Neural progenitor cell (in vitro differentiated cells): ENCODE results near the gene GTF2IRD1. TPM values are rescaled to one million over a fixed set of nuclear protein-coding genes. Genes with fewer than 3 reads are reported as not detected.

Source experiments
- DNase-seq: peaks from one replicate; pipeline ENCODE4 v3.0.0-alpha.2; 2016; ENCODE audit warnings: low spot score
- H2AFZ ChIP-seq: fragments of 200-600 bp; sonication (generic); replicated peaks from 2 replicates; pipeline ENCODE4 v1.6.1; 2016; ENCODE audit warnings: antibody characterized with exemption
- H3F3A ChIP-seq: fragments of 200-600 bp; sonication (generic); 2 replicates; pipeline ENCODE4 v1.6.1; 2016; ENCODE audit warnings: antibody characterized with exemption, low read depth
- H3K27ac ChIP-seq: fragments of 200-600 bp; sonication (generic); 2 replicates; pipeline ENCODE4 v1.5.1; 2016; ENCODE audit warnings: mild to moderate bottlenecking
- H3K27me3 ChIP-seq: fragments of 200-600 bp; sonication (generic); 2 replicates; pipeline ENCODE4 v1.6.1; 2016; ENCODE audit warnings: mild to moderate bottlenecking, moderate library complexity
- H3K36me3 ChIP-seq: fragments of 200-600 bp; sonication (generic); 2 replicates; pipeline ENCODE4 v1.5.1; 2016
- H3K4me1 ChIP-seq: fragments of 200-600 bp; sonication (generic); 2 replicates; pipeline ENCODE4 v1.6.1; 2016; ENCODE audit warnings: mixed run types
- H3K4me2 ChIP-seq: fragments of 200-600 bp; sonication (generic); 2 replicates; pipeline ENCODE4 v1.6.1; 2016
- H3K4me3 ChIP-seq: fragments of 200-600 bp; sonication (generic); 2 replicates; pipeline ENCODE4 v1.5.1; 2016
- H3K79me2 ChIP-seq: fragments of 200-600 bp; sonication (generic); 2 replicates; pipeline ENCODE4 v1.6.1; 2016; ENCODE audit warnings: low read depth
- H3K9ac ChIP-seq: fragments of 200-600 bp; sonication (generic); 2 replicates; pipeline ENCODE4 v1.6.1; 2016
- H3K9me3 ChIP-seq: fragments of 200-600 bp; sonication (generic); 2 replicates; pipeline ENCODE4 v1.5.1; 2016; ENCODE audit warnings: low read depth
- H4K20me1 ChIP-seq: fragments of 200-600 bp; sonication (generic); 2 replicates; pipeline ENCODE4 v1.6.1; 2016; ENCODE audit warnings: low read depth
- H3K27ac Mint-ChIP-seq: 3 replicates; pipeline ENCODE4 v1.8.0; 2021; ENCODE audit warnings: mixed read lengths
- H3K27me3 Mint-ChIP-seq: 2 replicates; pipeline ENCODE4 v1.8.0; 2022; ENCODE audit warnings: low read depth, mild to moderate bottlenecking, inconsistent platforms, moderate library complexity, mixed read lengths; ENCODE audit not compliant: insufficient read depth
- H3K36me3 Mint-ChIP-seq: 3 replicates; pipeline ENCODE4 v1.8.0; 2021; ENCODE audit warnings: mixed read lengths
- H3K4me1 Mint-ChIP-seq: 3 replicates; pipeline ENCODE4 v1.8.0; 2021; ENCODE audit warnings: mixed read lengths
- H3K4me3 Mint-ChIP-seq: 3 replicates; pipeline ENCODE4 v1.8.0; 2021; ENCODE audit warnings: mild to moderate bottlenecking, moderate library complexity, mixed read lengths
- H3K9me3 Mint-ChIP-seq: 3 replicates; pipeline ENCODE4 v1.8.0; 2020; ENCODE audit warnings: mixed read lengths
- EZH2 ChIP-seq: fragments of 200-600 bp; sonication (generic); IDR thresholded peaks from 2 replicates; pipeline ENCODE4 v1.6.1; 2017; ENCODE audit warnings: antibody characterized with exemption, mild to moderate bottlenecking, moderate library complexity
- EZH2phosphoT487 ChIP-seq: fragments of 200-600 bp; sonication (generic); IDR thresholded peaks from 2 replicates; pipeline ENCODE4 v1.6.1; 2017; ENCODE audit warnings: antibody characterized with exemption
- total RNA-seq: library from RNA; depleted of rRNA; stranded (reverse); fragments of >200 nt; gene quantifications from 2 replicates; pipeline ENCODE4 v1.2.3, GENCODE V29; 2015; ENCODE audit warnings: low replicate concordance
- TF ChIP-seq, protein P1 (sequence below): fragments of 200-600 bp; sonication (generic); IDR thresholded peaks from 2 replicates; pipeline ENCODE4 v1.5.1; 2017; ENCODE audit warnings: antibody characterized with exemption, mild to moderate bottlenecking

The GTF2IRD1 gene
- total RNA-seq, 1 donor from 2014 or later = 25.6 TPM

DNA sequence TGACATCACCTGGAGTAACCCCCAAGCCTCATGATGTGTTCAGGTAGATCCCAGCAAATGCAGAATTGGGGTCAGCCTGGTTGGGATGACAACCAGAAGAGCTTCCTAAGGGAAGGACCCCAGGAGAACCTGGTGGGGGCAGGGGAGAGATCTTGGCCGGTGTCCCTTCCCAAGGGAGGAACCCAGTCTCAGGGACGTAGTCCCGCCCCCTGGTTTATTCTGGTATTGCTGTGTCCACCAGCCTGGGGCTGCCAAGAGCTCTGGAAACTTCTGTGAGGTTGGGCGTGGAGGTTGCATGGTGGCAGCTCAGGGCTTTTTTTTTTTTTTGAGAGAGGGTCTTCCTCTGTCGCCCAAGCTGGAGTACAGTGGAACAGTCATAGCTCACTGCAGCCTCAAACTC lies 19.4 kb downstream of the GTF2IRD1 start:
- Mint-ChIP-seq H3K4me1 (peaks cover 17% of the 10 kb centered on the region), H3K4me3 (no peak overlapping the region), H3K36me3 (peaks cover 3% of the 10 kb centered on the region), H3K27ac (no peak overlapping the region), H3K27me3 (peaks cover 3% of the 10 kb centered on the region), H3K9me3 (no peaks in the 10 kb centered on the region)
- Histone ChIP-seq H4K20me1 (peaks cover 97% of the 10 kb centered on the region), H3K4me3 (no peak overlapping the region), H3K9ac (no peak overlapping the region), H3F3A (no peaks in the 10 kb centered on the region), H3K36me3 (no peaks in the 10 kb centered on the region), H2AFZ (no peak overlapping the region), H3K27ac (no peak overlapping the region), H3K9me3 (no peaks in the 10 kb centered on the region), H3K4me2 (no peak overlapping the region), H3K27me3 (no peaks in the 10 kb centered on the region), H3K79me2 (peaks cover 99% of the 10 kb centered on the region), H3K4me1 (peaks cover 4% of the 10 kb centered on the region)
- DNase-seq = no peak
- TF ChIP-seq EZH2 (no peak), EZH2phosphoT487 (no peak)
- TF ChIP-seq, protein P1, sequence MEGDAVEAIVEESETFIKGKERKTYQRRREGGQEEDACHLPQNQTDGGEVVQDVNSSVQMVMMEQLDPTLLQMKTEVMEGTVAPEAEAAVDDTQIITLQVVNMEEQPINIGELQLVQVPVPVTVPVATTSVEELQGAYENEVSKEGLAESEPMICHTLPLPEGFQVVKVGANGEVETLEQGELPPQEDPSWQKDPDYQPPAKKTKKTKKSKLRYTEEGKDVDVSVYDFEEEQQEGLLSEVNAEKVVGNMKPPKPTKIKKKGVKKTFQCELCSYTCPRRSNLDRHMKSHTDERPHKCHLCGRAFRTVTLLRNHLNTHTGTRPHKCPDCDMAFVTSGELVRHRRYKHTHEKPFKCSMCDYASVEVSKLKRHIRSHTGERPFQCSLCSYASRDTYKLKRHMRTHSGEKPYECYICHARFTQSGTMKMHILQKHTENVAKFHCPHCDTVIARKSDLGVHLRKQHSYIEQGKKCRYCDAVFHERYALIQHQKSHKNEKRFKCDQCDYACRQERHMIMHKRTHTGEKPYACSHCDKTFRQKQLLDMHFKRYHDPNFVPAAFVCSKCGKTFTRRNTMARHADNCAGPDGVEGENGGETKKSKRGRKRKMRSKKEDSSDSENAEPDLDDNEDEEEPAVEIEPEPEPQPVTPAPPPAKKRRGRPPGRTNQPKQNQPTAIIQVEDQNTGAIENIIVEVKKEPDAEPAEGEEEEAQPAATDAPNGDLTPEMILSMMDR = no peak

DNA sequence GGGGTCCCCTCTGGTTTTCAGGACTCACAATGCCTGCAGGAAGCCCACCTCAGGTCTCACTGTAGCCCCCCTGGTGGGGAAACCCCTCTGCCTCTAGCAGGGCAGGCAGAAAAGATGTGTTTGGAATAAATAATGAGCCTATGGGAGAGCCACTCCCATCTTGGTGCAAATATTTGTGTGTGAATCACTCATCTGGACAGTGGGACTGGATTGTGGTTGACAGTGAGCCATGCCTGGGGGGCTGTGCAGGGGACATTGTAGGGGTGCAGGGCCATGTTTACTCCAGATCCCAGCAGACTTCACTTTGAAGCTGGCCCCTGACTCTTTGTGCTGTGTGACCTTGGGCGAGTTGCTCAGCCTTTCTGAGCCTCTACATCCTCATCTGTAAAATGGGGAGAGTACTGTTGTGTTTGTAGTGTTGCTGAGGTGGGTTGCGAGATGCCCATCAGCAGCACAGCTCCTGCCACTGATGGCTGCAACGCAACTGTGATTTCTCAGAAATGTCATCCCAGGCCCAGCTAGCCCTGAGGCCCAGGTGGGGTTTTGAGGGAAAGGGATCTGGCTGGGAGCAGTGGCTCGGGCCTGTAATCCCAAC lies 20.7 kb downstream of the GTF2IRD1 start:
- H3K36me3 Mint-ChIP-seq = peaks cover 1% of the 10 kb centered on the region
- Histone ChIP-seq H3K4me3 (no peak overlapping the region), H3K4me2 (no peak overlapping the region), H4K20me1 (peaks cover 99% of the 10 kb centered on the region), H3F3A (peaks cover 7% of the 10 kb centered on the region), H3K27me3 (no peaks in the 10 kb centered on the region), H3K4me1 (peaks cover 5% of the 10 kb centered on the region), H3K27ac (no peak overlapping the region), H3K36me3 (no peaks in the 10 kb centered on the region), H3K9ac (no peak overlapping the region), H2AFZ (no peak overlapping the region), H3K79me2 (peaks cover 99% of the 10 kb centered on the region), H3K9me3 (no peaks in the 10 kb centered on the region)
- no peak overlapping the region for H3K4me3 Mint-ChIP-seq
- H3K9me3 Mint-ChIP-seq = no peaks in the 10 kb centered on the region
- H3K27ac Mint-ChIP-seq = no peak overlapping the region
- peaks cover 24% of the 10 kb centered on the region for H3K4me1 Mint-ChIP-seq
- peaks cover 3% of the 10 kb centered on the region for H3K27me3 Mint-ChIP-seq
- TF ChIP-seq, protein P1 = no peak
- no peak for TF ChIP-seq EZH2phosphoT487
- no peak for TF ChIP-seq EZH2
- no peak for DNase-seq

DNA sequence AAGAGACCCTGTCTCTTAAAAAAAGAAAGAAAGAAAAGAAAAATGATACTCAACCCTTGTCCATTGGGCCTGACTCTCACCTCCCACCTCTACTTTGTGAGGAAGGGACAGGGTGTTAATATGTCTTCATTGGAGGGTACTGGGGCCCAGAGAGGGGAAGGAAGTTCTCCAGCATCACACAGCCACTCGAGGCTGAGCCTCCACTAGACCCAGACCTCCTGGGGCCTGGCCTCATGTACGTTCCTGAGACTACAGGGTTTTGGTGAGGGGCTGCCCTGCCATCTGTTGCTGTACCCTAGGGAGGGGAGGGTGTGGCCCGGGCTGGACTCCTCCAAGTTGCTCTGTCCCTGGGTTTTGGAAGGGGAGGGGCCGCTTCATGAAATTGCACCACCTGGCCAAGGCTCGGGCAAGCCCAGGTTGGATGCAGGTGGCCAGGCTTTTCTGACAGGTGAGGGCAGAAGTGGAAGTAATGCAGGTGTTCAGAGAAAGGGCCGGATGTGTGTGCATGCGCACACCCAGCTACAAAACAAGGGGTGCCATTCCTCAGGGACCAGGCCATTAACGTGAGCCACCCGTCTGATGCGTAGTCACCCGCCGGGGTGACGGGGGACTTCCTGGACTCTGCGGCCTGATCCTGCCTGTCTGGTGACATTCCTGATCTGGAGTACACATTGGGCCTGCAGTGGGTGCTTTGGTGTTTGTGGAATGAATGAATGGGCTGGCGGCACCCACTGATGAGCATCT lies 21.7 kb downstream of the GTF2IRD1 start:
- DNase-seq = no peak
- no peak overlapping the region for H2AFZ ChIP-seq
- H3K36me3 ChIP-seq = no peaks in the 10 kb centered on the region
- no peak overlapping the region for H3K4me3 ChIP-seq
- peaks cover 99% of the 10 kb centered on the region for H3K79me2 ChIP-seq
- no peak overlapping the region for H3K4me3 Mint-ChIP-seq
- H3F3A ChIP-seq = peaks cover 17% of the 10 kb centered on the region
- H3K9ac ChIP-seq = no peak overlapping the region
- no peaks in the 10 kb centered on the region for H3K9me3 Mint-ChIP-seq
- H4K20me1 ChIP-seq = peaks cover 99% of the 10 kb centered on the region
- H3K27me3 ChIP-seq = no peaks in the 10 kb centered on the region
- no peak overlapping the region for H3K27ac ChIP-seq
- H3K9me3 ChIP-seq = no peaks in the 10 kb centered on the region
- TF ChIP-seq EZH2phosphoT487 = no peak
- TF ChIP-seq, protein P1 = no peak
- TF ChIP-seq EZH2 = no peak
- H3K36me3 Mint-ChIP-seq = no peaks in the 10 kb centered on the region
- peaks cover 33% of the 10 kb centered on the region for H3K4me1 Mint-ChIP-seq
- peak overlapping the region; percentile 66 for H3K27ac Mint-ChIP-seq
- no peak overlapping the region for H3K4me2 ChIP-seq
- H3K27me3 Mint-ChIP-seq = peaks cover 3% of the 10 kb centered on the region
- peaks cover 14% of the 10 kb centered on the region for H3K4me1 ChIP-seq
